GM23338 (cell line): ENCODE measurements around the gene NEU3. TPM values are rescaled to one million over a fixed set of nuclear protein-coding genes. Genes with fewer than 3 reads are reported as not detected.

Experiments used
- polyA plus RNA-seq: library from polyadenylated mRNA; unstranded; fragments of >200 nt; fragmentation: Nextera tagmentation; extraction: Ambion mirVana; gene quantifications from 2 replicates; pipeline ENCODE4 v1.2.1, GENCODE V29; 2016
- small RNA-seq: library from RNA; depleted of rRNA; stranded (forward); fragments of <200 nt; gene quantifications from one replicate; pipeline ENCODE3, GENCODE V24; 2014; ENCODE audit warnings: low replicate concordance
- total RNA-seq: library from RNA; depleted of rRNA; stranded (reverse); fragments of >200 nt; shearing (Covaris generic); gene quantifications from 2 replicates; pipeline ENCODE4 v1.2.3, GENCODE V29; 2014; rRNA removed

The NEU3 gene
- total and polyA plus RNA-seq, 2 experiments from 2014 or later, result 2.8 to 25.9 TPM

Small RNA genes within 50 kb of the gene (small RNA-seq; reads per million reads assigned to genes)
- gene RNU6-216P, result not detected

Other genes with a start within 250 kb of the NEU3 start
- 15.1 and 16.5 TPM in 2 replicates for gene RNF169, start 240.1 kb upstream of the NEU3 start, total RNA-seq
- gene RNF169, start 240.1 kb upstream of the NEU3 start, polyA plus RNA-seq, result 0.78 and 0.90 TPM in 2 replicates
- gene XRRA1, start 39.8 kb upstream of the NEU3 start, total RNA-seq, result 3.0 and 4.9 TPM in 2 replicates
- gene XRRA1, start 39.8 kb upstream of the NEU3 start, polyA plus RNA-seq, result 4.3 and 5.4 TPM in 2 replicates
- gene SPCS2, start 39.7 kb upstream of the NEU3 start, total RNA-seq, result 70.0 and 115 TPM in 2 replicates
- gene SPCS2, start 39.7 kb upstream of the NEU3 start, polyA plus RNA-seq, result 329 and 334 TPM in 2 replicates
- gene OR2AT4, start 107.9 kb downstream of the NEU3 start, total RNA-seq, result not detected in 2 replicates
- not detected in 2 replicates for gene OR2AT4, start 107.9 kb downstream of the NEU3 start, polyA plus RNA-seq
- not detected in 2 replicates for gene SLCO2B1, start 162.2 kb downstream of the NEU3 start, total RNA-seq
- gene SLCO2B1, start 162.2 kb downstream of the NEU3 start, polyA plus RNA-seq, result 0.03 TPM in 1 of 2 replicates, not detected in the other